Fibroblast of pulmonary artery (primary cell): ENCODE measurements around the gene AGPAT1.

Experiments used
- DNase-seq: peaks from one replicate; pipeline ENCODE4 v3.0.0-alpha.2; 2010; ENCODE audit warnings: low read depth
- H3K4me3 ChIP-seq: replicated peaks from 2 replicates; pipeline ENCODE4 v1.5.1; 2011; ENCODE audit warnings: low read depth, mild to moderate bottlenecking, control low read depth, low read length, moderate library complexity
- CTCF ChIP-seq: IDR thresholded peaks from 2 replicates; pipeline ENCODE4 v1.5.1; 2011; ENCODE audit warnings: mild to moderate bottlenecking, control low read depth, low read length, inconsistent platforms; ENCODE audit errors: missing control alignments

Gene AGPAT1

GRCh38 chr6:32173051-32173727 is 2.7 kb downstream of the AGPAT1 start:
- no peak for TF ChIP-seq CTCF
- no peak for DNase-seq
- H3K4me3 ChIP-seq, result no peak overlapping the region

GRCh38 chr6:32171234-32171633 is 4.7 kb downstream of the AGPAT1 start:
- H3K4me3 ChIP-seq, result no peak overlapping the region
- no peak for TF ChIP-seq CTCF
- no peak for DNase-seq

GRCh38 chr6:32170294-32170693 is 5.6 kb downstream of the AGPAT1 start:
- H3K4me3 ChIP-seq, result no peak overlapping the region
- DNase-seq, result no peak
- TF ChIP-seq CTCF, result no peak

GRCh38 chr6:32168807-32169591 is 6.9 kb downstream of the AGPAT1 start:
- DNase-seq, result peak; percentile 38
- H3K4me3 ChIP-seq, result no peak overlapping the region

GRCh38 chr6:32168350-32168749 is 7.5 kb downstream of the AGPAT1 start:
- H3K4me3 ChIP-seq, result no peak overlapping the region
- DNase-seq, result no peak
- no peak for TF ChIP-seq CTCF

More at GRCh38 chr6:32168807-32169591, 6.9 kb downstream of the AGPAT1 start:
- no peak for TF ChIP-seq CTCF

GRCh38 chr6:32167761-32168262 is 8.1 kb downstream of the AGPAT1 start:
- no peak for TF ChIP-seq CTCF
- DNase-seq, result no peak
- H3K4me3 ChIP-seq, result no peak overlapping the region
